BE2C (cell line): ENCODE results near the gene SARDH.

Experiments used
- DNase-seq: peaks from one replicate; pipeline ENCODE4 v3.0.0-alpha.2; 2020
- H3K27me3 ChIP-seq: fragments of 250-450 bp; sonication (Bioruptor Pico); 2 replicates; pipeline ENCODE4 v1.5.1; 2020; ENCODE audit warnings: mild to moderate bottlenecking
- H3K36me3 ChIP-seq: fragments of 250-450 bp; sonication (Bioruptor Pico); 2 replicates; pipeline ENCODE4 v1.5.1; 2020; ENCODE audit warnings: mild to moderate bottlenecking
- H3K4me1 ChIP-seq: fragments of 250-450 bp; sonication (Bioruptor Pico); 2 replicates; pipeline ENCODE4 v1.5.1; 2020
- H3K4me3 ChIP-seq: 2 replicates; pipeline ENCODE4 v1.5.1; 2011; ENCODE audit warnings: low read depth, low read length
- H3K9me3 ChIP-seq: fragments of 250-450 bp; sonication (Bioruptor Pico); 2 replicates; pipeline ENCODE4 v1.5.1; 2020
- TF ChIP-seq, protein P1 (sequence below): IDR thresholded peaks from 2 replicates; pipeline ENCODE4 v1.5.1; 2012; ENCODE audit warnings: mild to moderate bottlenecking, low read depth, low read length

The SARDH gene

DNA sequence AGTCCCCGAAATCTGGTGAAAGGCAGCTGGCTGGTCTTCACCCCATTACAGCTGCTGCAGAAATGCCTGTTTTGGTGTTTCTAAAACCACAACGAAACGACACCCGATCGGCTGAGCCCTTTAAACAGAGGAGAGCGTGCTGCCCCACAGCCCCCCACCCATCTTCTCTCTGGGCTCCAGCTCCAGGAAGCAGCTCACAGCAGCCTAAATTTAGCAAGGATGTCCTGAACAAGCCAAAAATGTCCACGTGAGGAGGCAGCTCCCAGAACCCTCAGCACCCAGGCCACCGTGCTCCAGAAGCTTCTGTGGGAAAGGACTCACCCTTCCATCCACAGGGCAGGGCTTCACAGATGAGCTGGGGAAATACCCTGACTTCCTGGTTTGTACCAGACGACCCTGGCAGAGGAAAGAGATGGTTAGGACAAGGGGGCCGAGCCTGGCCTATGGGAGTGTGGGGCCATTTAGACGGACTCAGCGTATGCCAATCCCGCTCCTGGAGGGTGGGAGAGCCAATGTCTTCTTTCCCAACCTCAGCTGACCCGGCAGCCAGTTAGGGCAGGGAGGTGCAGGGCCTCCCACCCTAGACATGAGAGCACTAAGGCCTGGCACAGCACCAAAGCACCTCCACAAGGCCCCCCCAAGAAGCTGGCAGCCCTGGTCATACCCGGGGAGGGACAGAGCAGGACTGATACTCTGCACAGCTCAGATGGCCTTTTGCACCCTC is 39.1 kb upstream of the SARDH start:
- H3K4me1 ChIP-seq, result peaks cover 1% of the 10 kb centered on the region
- peaks cover 4% of the 10 kb centered on the region for H3K9me3 ChIP-seq
- peaks cover 89% of the 10 kb centered on the region for H3K36me3 ChIP-seq
- H3K4me3 ChIP-seq, result no peak overlapping the region
- DNase-seq, result no peak
- no peaks in the 10 kb centered on the region for H3K27me3 ChIP-seq
- TF ChIP-seq, protein P1, sequence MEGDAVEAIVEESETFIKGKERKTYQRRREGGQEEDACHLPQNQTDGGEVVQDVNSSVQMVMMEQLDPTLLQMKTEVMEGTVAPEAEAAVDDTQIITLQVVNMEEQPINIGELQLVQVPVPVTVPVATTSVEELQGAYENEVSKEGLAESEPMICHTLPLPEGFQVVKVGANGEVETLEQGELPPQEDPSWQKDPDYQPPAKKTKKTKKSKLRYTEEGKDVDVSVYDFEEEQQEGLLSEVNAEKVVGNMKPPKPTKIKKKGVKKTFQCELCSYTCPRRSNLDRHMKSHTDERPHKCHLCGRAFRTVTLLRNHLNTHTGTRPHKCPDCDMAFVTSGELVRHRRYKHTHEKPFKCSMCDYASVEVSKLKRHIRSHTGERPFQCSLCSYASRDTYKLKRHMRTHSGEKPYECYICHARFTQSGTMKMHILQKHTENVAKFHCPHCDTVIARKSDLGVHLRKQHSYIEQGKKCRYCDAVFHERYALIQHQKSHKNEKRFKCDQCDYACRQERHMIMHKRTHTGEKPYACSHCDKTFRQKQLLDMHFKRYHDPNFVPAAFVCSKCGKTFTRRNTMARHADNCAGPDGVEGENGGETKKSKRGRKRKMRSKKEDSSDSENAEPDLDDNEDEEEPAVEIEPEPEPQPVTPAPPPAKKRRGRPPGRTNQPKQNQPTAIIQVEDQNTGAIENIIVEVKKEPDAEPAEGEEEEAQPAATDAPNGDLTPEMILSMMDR, result no peak

DNA sequence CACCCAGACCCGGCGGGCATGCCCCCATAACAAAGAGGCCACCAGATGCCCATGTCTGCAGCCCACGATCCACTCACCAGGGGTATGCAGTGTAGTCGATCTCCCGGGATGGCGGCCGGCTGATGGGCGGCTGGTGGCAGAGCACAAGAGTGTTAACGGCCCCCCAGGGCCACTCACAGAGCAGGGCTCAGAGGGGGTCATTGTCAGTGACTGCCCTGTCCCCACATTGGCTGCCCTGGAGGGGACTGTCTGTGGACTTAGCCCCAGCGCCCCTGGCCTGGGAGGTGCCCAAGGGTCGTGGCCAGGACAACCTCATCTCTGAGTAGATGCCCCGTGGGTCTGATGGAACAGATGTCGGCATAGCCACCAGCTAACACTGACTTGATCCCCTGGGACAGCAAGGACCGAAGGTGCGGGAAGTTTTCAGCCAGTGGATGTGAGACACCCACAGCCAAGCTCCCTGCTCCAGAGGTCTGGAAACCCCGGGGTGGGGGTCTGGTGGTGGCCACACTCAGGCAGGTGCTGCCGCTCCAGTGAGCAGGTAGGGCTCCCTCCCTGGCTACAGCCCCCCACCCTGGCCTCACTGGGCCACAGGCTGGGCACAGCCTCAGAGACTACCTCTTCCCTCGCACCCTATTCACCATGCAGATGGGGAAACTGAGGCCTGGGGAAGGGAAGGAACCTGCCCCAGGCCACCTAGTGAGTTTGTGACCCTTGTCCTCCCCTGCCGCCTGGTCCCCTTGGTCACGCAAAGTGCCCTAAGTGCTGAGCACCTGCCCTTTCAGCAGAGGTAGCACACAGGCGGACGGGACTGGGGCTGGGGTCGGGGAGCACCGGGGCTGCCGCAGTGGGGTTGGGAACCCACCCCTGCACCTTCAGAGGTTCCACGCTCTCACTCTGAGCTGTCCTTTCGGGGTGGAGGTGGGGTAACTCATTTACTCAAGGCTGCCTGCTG is 38.1 kb upstream of the SARDH start:
- peaks cover 88% of the 10 kb centered on the region for H3K36me3 ChIP-seq
- no peaks in the 10 kb centered on the region for H3K27me3 ChIP-seq
- H3K4me3 ChIP-seq, result no peak overlapping the region
- peaks cover 4% of the 10 kb centered on the region for H3K9me3 ChIP-seq
- H3K4me1 ChIP-seq, result no peaks in the 10 kb centered on the region
- TF ChIP-seq, protein P1, result no peak
- DNase-seq, result no peak

DNA sequence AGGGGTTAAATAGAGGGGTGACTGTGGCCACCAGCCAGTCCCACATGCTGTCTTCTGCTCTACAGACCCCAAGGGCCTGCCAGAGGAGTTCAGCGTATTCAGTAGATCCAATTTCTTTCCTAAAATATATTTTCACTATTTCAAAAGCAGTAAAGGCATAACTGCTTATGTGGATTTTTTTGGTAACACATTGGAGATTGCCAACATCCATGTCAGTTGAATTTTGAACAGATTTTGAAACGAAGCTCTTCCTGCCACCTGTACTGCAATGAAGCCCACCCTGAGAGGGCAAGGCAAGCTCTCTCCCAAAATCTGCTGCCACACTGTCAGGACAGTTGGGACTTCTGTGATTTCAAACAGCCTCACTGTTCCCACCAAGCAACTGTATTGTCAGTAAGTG is 37.1 kb upstream of the SARDH start:
- peaks cover 4% of the 10 kb centered on the region for H3K9me3 ChIP-seq
- no peaks in the 10 kb centered on the region for H3K4me1 ChIP-seq
- TF ChIP-seq, protein P1, result no peak
- H3K27me3 ChIP-seq, result no peaks in the 10 kb centered on the region
- no peak for DNase-seq
- no peak overlapping the region for H3K4me3 ChIP-seq
- peaks cover 84% of the 10 kb centered on the region for H3K36me3 ChIP-seq

DNA sequence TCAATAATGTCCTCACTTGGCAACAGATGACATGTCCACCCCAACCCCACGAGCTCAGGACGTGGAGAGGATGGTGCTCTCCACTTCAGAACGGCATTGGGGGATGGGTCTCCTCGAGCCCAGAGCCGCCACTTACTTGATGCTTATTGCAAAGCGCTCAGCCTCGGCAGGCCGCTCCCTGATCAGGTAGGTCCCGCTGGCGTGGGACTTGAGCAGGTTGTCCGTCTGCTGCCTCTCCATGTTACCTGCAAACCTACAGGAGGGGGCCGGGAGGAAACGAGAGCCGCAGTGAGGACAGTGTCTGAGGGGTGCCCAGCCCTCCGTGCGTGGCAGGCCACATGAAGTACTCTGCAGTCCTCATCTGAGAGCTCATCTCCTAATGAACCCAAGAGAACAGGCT is 36.6 kb upstream of the SARDH start:
- H3K27me3 ChIP-seq, result no peaks in the 10 kb centered on the region
- H3K4me1 ChIP-seq, result no peaks in the 10 kb centered on the region
- H3K9me3 ChIP-seq, result peaks cover 4% of the 10 kb centered on the region
- no peak for DNase-seq
- TF ChIP-seq, protein P1, result no peak
- H3K4me3 ChIP-seq, result no peak overlapping the region
- peaks cover 82% of the 10 kb centered on the region for H3K36me3 ChIP-seq

DNA sequence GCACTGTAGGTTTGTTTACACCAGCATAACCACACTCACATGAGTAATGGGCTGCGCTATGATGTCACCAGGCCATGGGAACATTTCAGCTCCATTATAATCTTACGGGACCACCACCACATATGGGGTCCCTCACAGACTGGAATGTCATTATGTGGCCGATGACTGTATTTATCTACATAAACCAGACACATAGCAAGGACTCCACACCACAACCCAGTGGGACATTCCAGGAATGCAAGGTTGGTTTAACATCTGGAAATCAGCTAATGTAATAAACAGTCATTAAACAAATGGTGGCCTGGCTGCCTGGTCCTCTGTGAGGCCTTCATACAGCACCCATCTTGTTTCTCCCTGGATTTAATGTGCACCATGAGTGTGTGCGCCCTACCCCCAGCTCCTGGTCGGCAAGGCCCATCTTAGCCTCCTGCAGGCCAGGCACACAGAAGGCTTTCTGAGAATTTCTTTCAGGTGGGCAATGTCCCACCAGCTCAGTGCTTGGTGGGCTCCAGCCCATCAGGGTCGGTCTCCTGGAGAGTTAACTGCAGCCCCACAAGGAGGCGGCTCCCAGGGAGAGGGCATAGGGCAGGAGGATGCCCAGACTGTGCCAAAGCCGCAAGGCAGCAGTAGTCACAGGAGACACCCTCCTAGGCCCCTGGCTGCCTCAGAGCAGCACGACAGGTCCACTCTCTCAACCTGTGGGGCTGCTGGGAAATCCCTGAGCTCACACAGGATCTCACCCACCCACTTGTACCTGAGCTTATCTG is 35.9 kb upstream of the SARDH start:
- TF ChIP-seq, protein P1, result no peak
- DNase-seq, result peak; percentile 5
- Histone ChIP-seq H3K4me3 (no peak overlapping the region), H3K27me3 (no peaks in the 10 kb centered on the region), H3K36me3 (peaks cover 81% of the 10 kb centered on the region), H3K4me1 (no peaks in the 10 kb centered on the region), H3K9me3 (peaks cover 4% of the 10 kb centered on the region)
